KOPT-K1 (cell line): ENCODE data around the gene CRLF3.
"Not testable (repeated sequence)": the region's sequence is repeated elsewhere in the genome, so short reads cannot be mapped to it uniquely, and the experiment has no call there.

Source experiments
- H3K27ac ChIP-seq: fragments of 200-600 bp; sonication (generic); 2 replicates; pipeline ENCODE4 v1.5.1; 2016; ENCODE audit warnings: antibody characterized with exemption, mild to moderate bottlenecking, low read depth, low read length; ENCODE audit not compliant: poor library complexity, severe bottlenecking
- H3K36me3 ChIP-seq: fragments of 200-600 bp; sonication (generic); 2 replicates; pipeline ENCODE4 v1.5.1; 2017; ENCODE audit warnings: antibody characterized with exemption, mild to moderate bottlenecking, low read length, moderate library complexity; ENCODE audit not compliant: insufficient read depth
- H3K9me3 ChIP-seq: fragments of 200-600 bp; sonication (generic); 2 replicates; pipeline ENCODE4 v1.5.1; 2017; ENCODE audit warnings: antibody characterized with exemption, low read length, mild to moderate bottlenecking; ENCODE audit not compliant: insufficient read depth, poor library complexity, severe bottlenecking

The CRLF3 gene

GRCh38 chr17:30734153-30734552 is 90.3 kb downstream of the CRLF3 start:
- not testable (repeated sequence) for H3K9me3 ChIP-seq, H3K27ac ChIP-seq
- H3K36me3 ChIP-seq, result peaks cover 47% of the 10 kb centered on the region
